ENCODE data around the gene HOXB5.

Gene HOXB5

DNA sequence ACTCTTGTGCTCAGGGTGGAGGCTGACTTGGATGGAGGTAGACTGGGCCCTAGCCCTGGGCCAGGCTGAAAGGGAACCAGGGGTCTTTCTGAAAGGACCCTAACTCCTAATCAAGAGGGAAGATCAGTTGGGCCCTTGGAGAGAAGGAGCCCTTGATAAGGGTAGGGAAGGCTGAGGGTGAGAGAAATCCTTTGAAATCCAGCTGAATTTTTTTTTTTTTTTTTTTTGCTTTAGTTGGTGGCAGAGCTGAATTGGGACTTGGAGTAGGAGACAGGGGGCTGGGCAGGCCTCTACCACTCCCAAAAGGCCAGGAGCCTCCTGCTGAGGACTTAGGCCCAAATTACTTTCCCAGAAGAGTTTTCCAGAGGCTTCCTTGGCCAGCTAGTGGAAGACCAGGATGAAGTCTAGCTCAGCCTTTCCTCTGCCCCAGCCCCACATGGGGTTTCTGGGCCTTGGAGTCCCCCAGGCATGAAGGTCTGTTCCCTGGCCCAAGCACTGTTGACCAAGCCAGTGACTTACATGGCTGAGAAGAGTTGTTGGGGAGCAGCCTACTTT lies 2.9 kb downstream of the HOXB5 start:
- TF ChIP-seq, protein P1, sequence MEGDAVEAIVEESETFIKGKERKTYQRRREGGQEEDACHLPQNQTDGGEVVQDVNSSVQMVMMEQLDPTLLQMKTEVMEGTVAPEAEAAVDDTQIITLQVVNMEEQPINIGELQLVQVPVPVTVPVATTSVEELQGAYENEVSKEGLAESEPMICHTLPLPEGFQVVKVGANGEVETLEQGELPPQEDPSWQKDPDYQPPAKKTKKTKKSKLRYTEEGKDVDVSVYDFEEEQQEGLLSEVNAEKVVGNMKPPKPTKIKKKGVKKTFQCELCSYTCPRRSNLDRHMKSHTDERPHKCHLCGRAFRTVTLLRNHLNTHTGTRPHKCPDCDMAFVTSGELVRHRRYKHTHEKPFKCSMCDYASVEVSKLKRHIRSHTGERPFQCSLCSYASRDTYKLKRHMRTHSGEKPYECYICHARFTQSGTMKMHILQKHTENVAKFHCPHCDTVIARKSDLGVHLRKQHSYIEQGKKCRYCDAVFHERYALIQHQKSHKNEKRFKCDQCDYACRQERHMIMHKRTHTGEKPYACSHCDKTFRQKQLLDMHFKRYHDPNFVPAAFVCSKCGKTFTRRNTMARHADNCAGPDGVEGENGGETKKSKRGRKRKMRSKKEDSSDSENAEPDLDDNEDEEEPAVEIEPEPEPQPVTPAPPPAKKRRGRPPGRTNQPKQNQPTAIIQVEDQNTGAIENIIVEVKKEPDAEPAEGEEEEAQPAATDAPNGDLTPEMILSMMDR (IDR thresholded peaks at IDR 0.05; ENCODE audit: low read depth, low read length): no peak
- no peak for DNase-seq (ENCODE audit: low read depth in 2 of 2)
- no peak overlapping the region for H3K4me3 ChIP-seq (replicated peaks in 1 of 2; ENCODE audit: low read depth in 2 of 2, low read length in 2 of 2)

DNA sequence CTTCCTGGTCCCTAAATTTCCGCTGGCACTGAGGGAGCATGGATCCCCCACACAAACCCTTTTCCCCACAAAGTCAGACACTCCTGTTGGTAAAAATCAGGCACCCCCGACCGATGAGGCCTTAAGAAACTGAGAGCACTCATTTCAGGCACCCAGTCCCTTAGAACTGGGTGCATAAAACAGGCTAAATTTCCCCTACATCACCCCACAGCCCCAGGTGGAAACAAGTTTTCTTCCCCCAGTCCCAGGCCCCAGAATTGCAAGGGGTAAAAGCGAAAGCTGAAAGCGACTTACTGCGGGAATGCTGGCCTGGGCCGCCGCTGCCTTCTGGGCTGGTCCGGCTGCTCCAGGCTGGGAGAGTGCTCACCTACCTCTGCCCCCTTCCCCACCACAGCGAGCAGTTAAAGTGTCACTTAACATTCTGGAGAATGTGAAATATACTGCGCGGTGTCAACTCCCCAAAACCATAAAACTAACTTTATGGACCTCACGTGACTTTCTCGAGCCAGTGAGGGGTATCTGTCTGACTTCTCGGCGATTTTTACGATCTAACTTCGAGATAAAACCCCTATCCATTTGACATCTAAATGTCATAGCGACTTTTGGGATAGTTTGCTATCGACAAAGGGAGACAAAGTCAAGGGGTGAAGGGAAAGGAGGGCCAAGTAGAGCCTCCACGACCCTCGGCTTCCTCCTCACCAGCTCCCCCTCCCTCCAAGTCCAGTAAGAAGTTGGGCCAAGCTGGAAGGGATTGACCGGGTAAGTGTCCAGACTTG lies 3.6 kb downstream of the HOXB5 start, which contains the start of gene HOXB3:
Gene HOXB3, minus strand, starts transcription at position 411 of the 776 bp plus-strand sequence. CDS start 37,767 bp downstream, outside the sequence.
- TF ChIP-seq, protein P1 (IDR thresholded peaks at IDR 0.05; ENCODE audit: low read depth, low read length): no peak
- H3K4me3 ChIP-seq (replicated peaks in 1 of 2; ENCODE audit: low read depth in 2 of 2, low read length in 2 of 2): no peak within 1 kb of the TSS
- no peak for DNase-seq (ENCODE audit: low read depth in 2 of 2)

DNA sequence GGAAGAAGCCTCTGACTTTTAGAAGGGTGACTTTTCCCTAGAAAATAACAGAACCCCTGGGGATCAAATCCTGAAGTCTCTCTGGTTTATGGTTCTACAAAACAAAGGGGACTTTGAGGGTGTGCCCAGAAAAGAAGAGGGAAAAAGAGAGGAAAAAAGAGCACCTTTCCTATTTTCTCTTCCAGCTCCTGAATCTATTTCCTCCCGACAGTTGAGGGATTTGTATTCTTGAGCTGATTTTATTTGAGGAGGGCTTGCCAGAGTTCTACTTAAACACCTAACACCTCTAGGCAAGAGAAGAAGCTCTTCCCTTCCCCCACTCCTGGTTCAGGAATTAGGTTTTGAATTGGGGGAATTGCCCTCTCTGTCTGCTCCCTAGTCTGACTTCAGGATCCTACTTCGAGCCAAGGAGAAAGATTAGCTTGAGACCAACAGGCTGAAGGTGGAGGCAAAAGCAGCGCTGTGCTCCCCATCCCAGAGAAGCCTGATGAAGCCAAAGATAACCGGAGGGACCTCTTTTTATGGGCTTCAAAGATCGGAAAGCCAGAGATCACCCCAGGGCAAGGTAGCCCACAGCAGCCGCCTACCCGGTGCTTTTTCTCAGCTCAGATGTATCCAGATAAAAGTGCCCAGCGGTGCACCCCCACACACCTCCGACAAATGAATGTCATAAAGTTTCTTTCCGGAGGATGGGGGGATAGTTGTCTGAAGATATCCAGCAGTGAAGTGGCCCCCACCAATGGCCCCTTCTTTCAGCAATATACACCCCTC lies 4.3 kb downstream of the HOXB5 start:
- TF ChIP-seq, protein P1 (IDR thresholded peaks at IDR 0.05; ENCODE audit: low read depth, low read length): no peak
- no peak overlapping the region for H3K4me3 ChIP-seq (replicated peaks in 1 of 2; ENCODE audit: low read depth in 2 of 2, low read length in 2 of 2)
- no peak for DNase-seq (ENCODE audit: low read depth in 2 of 2)

- DNase-seq (ENCODE audit: low read depth in 2 of 2): no peak
- H3K4me3 ChIP-seq (replicated peaks in 1 of 2; ENCODE audit: low read depth in 2 of 2, low read length in 2 of 2): no peak overlapping the region
- TF ChIP-seq, protein P1 (IDR thresholded peaks at IDR 0.05; ENCODE audit: low read depth, low read length): no peak
These were observed 5.1 kb downstream of the HOXB5 start for GRCh38 chr17:48588528-48588927.

- TF ChIP-seq, protein P1 (IDR thresholded peaks at IDR 0.05; ENCODE audit: low read depth, low read length): no peak
- no peak overlapping the region for H3K4me3 ChIP-seq (replicated peaks in 1 of 2; ENCODE audit: low read depth in 2 of 2, low read length in 2 of 2)
These were observed 5.5 kb downstream of the HOXB5 start for GRCh38 chr17:48588074-48588415.

GRCh38 chr17:48587276-48588073 lies 6.1 kb downstream of the HOXB5 start:
- TF ChIP-seq, protein P1 (IDR thresholded peaks at IDR 0.05; ENCODE audit: low read depth, low read length): no peak
- DNase-seq (ENCODE audit: low read depth in 2 of 2): no peak
- H3K4me3 ChIP-seq (replicated peaks in 1 of 2; ENCODE audit: low read depth in 2 of 2, low read length in 2 of 2): no peak overlapping the region

More at GRCh38 chr17:48588074-48588415, 5.5 kb downstream of the HOXB5 start:
- DNase-seq (ENCODE audit: low read depth in 2 of 2): no peak

Data from cardiac fibroblast (primary cell).